Astrocyte of the spinal cord (primary cell): ENCODE data around the gene UBE2L3.
"Not testable (repeated sequence)": the region's sequence is repeated elsewhere in the genome, so short reads cannot be mapped to it uniquely, and the experiment has no call there.

Experiments used
- DNase-seq: peaks from one replicate; pipeline ENCODE4 v3.0.0; 2011; ENCODE audit warnings: low read depth, low spot score
- H3K4me3 ChIP-seq: 2 replicates; pipeline ENCODE4 v1.5.1; 2011; ENCODE audit warnings: low read depth, mild to moderate bottlenecking, low read length, moderate library complexity
- CTCF ChIP-seq: IDR thresholded peaks from 2 replicates; pipeline ENCODE4 v1.5.1; 2012; ENCODE audit warnings: low read depth, mild to moderate bottlenecking, low read length, inconsistent platforms
- in situ Hi-C: cut with HindIII; loops from 2 replicates; pipeline ENCODE4 v1.10.0; 2017; ENCODE audit warnings: low sequenced_read_pairs

UBE2L3 gene

DNA sequence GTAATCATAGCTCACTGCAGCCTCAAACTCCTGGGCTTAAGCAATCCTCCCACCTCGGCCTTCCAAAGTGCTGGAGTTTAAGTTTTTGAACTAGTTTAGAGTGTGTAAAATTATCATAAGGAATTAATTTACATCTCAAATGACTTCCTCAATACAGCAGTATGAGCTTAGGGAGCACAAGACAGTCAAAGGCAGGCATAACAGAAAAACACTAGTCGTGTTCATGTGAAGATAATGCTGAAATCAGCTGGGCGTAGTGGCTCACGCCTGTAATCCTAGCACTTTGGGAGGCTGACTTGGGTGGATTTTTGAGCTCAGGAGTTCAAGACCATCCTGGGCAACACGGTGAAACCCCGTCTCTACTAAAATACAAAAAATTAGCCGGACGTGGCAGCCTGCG is 36.5 kb downstream of the UBE2L3 start:
- no peak overlapping the region for H3K4me3 ChIP-seq
- in situ Hi-C loops = no loop called here
- DNase-seq = no peak
- no peak for TF ChIP-seq CTCF

DNA sequence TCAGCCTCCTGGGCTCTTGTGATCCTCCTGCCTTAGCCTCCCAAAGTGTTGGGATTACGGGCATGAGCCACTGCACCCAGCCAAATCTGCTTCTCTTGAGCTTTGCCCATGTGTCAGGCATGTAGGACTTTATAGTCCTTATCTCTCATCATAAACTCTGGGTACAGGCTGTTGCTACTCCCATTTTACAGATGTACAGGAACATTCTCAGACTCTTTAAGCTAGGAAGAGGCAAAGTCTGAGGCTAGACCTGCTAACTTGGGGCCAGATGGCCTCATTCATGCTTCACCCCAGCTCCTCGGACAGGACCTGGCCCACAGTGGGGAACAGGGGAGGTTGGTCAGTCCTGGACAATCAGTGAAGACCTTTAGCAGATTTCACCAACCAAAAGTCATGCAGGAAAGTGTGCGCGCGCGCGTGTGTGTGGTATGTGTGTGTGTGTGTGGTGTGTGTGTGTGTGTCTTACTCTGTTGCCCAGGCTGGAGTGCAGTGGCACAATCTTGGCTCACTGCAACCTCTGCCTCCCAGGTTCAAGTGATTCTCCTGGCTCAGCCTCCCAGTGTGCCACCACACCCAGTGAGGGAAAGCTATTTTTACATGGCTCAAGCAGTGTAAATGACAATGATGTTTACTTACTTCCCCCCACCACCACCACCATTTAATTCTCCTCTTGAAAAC is 38.5 kb downstream of the UBE2L3 start:
- no peak for TF ChIP-seq CTCF
- DNase-seq = no peak
- in situ Hi-C loops = no loop called here
- H3K4me3 ChIP-seq = no peak overlapping the region

DNA sequence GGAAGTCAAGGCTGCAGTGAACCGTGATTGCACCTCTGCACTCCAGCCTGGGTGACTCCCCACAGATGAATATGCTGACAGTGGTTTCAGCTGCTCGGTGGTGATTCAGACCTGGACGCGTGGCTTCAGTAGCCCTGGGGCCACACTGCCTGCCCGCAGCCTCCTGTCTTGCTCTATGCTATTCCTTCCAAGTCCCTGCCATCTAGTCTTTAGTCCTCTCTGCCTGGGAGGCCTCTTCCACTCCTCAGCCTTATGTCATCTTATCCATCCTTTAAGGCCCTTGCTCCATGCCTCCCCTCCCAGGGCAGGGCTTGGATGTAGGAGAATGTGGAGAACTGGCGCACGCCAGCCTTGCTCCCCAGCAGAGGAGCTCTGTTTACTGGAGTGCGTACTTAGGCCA is 39.3 kb downstream of the UBE2L3 start:
- in situ Hi-C loops = no loop called here
- H3K4me3 ChIP-seq = no peak overlapping the region
- no peak for DNase-seq
- no peak for TF ChIP-seq CTCF

- H3K4me3 ChIP-seq, DNase-seq, in situ Hi-C loops: not testable (repeated sequence)
Measured at GRCh38 chr22:21609556-21610157, 42.1 kb downstream of the UBE2L3 start.

DNA sequence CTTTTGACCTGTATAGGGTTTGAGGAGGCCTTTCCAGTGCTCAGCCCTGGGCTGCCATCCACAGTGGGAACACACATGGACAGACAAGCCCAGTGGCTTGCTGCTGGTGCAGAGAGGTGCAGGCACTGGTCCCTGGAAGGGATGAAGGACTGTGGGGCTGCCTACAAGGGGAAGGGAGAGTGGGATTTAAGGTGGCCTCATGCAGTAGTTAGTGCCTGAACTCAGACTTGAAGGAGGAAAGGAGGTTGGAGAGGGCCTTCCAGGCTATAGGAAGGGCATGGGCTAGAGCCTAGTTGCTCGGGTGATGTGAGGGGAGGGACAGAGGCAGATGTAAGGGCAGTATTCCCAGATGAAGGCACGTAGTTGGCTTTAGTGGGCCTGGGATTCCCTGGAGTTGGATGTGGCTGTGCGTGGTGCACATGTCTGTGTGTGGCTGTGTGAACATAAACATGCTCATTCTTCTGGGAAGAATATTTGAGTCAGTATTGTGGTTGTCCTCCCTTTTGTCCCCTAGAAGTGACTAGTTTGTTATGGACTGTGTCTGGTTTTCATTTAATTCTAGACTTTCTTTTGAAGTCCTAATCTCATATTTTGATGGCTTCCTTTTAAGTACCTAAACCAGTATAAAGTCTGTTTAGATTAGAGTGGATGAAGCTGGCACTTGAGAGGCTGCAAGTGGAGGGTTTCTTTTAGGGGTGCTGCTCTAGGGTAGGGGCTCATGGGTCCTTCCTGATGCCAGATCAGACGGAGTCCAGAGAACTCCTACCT is 43.9 kb downstream of the UBE2L3 start:
- TF ChIP-seq CTCF = no peak
- no peak overlapping the region for H3K4me3 ChIP-seq
- DNase-seq = no peak
- in situ Hi-C loops = no loop called here

- no peak for DNase-seq
- in situ Hi-C loops = no loop called here
- no peak overlapping the region for H3K4me3 ChIP-seq
- TF ChIP-seq CTCF = no peak
Measured at GRCh38 chr22:21612858-21613257, 45.3 kb downstream of the UBE2L3 start.

DNA sequence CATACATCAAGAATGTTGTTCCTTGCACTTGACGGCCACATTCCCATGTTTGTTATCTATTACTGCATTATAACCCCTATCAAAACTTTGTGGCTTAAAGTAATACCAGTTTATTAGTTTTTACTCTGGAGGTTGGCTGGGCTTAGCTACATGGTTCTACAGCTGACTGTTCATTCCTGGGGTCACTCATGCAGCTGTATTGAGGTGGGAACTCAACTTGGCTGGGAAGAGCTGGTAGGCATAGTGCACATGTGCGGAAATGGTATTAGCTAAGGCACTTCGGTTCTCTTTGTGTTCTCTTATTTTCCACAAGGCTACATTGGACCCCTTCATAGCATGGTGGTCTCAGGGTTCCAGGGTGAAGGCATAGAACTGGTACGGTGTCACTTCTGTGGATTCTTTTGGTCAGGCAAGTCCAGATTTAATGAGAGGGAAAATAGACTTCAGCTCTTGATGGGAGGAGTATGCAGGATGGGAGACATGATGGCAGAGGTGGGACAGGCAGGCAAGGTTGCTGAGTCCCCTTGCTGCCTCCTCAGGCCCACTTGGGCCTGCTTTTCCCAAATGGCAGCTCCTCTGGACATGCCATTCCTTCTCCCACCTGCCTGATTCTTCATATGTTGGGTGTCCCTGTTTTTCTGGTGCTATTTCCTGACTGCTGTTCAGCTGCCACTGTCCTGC is 46.2 kb downstream of the UBE2L3 start:
- no peak for DNase-seq
- in situ Hi-C loops = no loop called here
- no peak overlapping the region for H3K4me3 ChIP-seq
- TF ChIP-seq CTCF = no peak
